ACC112 (cell line): Measurements from ENCODE around the gene VPS54.

ENCODE experiments used
- H2AFZ ChIP-seq: fragments of 200-600 bp; sonication (generic); one replicate; pipeline ENCODE4 v1.6.0; 2017; ENCODE audit warnings: antibody characterized with exemption, low read length; ENCODE audit not compliant: unreplicated experiment
- H3K27ac ChIP-seq: fragments of 200-600 bp; sonication (generic); 2 replicates; pipeline ENCODE4 v1.5.1; 2014; ENCODE audit warnings: low read depth, mild to moderate bottlenecking, antibody characterized with exemption, low read length, moderate library complexity
- H3K27me3 ChIP-seq: fragments of 200-600 bp; sonication (generic); 2 replicates; pipeline ENCODE4 v1.6.1; 2014; ENCODE audit warnings: mild to moderate bottlenecking, antibody characterized with exemption, low read length, moderate library complexity, mixed read lengths; ENCODE audit not compliant: insufficient read depth
- H3K36me3 ChIP-seq: fragments of 200-600 bp; sonication (generic); 2 replicates; pipeline ENCODE4 v1.6.1; 2016; ENCODE audit warnings: mild to moderate bottlenecking, antibody characterized with exemption, low read length, moderate library complexity, mixed read lengths; ENCODE audit not compliant: insufficient read depth
- H3K4me1 ChIP-seq: fragments of 200-600 bp; sonication (generic); one replicate; pipeline ENCODE4 v1.6.1; 2016; ENCODE audit warnings: low read length, mixed read lengths; ENCODE audit not compliant: insufficient read depth, unreplicated experiment, control insufficient read depth
- H3K4me3 ChIP-seq: fragments of 200-600 bp; sonication (generic); 2 replicates; pipeline ENCODE4 v1.5.1; 2014; ENCODE audit warnings: mild to moderate bottlenecking, low read depth, low read length
- H3K79me2 ChIP-seq: fragments of 200-600 bp; sonication (generic); one replicate; pipeline ENCODE4 v1.6.0; 2016; ENCODE audit warnings: low read length; ENCODE audit not compliant: control insufficient read depth, unreplicated experiment, insufficient read depth

VPS54 gene

DNA sequence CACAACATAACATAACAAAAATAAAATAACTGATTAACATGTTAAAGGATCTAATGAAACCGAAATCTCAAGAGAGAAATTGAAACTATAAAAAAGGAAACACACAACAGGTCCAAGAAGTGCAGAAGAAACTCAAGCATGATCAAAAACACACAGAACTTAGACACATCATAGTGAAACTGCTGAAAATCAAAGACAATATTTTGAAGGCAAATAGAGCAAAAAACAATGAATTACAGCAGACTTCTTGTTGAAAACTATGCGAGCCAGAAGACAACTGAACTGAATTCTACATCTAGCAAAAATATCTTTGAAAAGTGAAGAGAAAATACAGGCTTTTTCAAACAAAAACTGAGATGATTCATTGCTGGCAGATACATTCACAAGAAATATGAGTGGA lies 116.2 kb downstream of the VPS54 start:
- no peaks in the 10 kb centered on the region for H3K4me1 ChIP-seq
- H3K27ac ChIP-seq, result no peak overlapping the region
- no peaks in the 10 kb centered on the region for H3K27me3 ChIP-seq
- no peak overlapping the region for H3K4me3 ChIP-seq
- no peak overlapping the region for H2AFZ ChIP-seq
- H3K79me2 ChIP-seq, result no peaks in the 10 kb centered on the region
- peaks cover 63% of the 10 kb centered on the region for H3K36me3 ChIP-seq

- Histone ChIP-seq H3K27ac (no peak overlapping the region), H3K27me3 (no peaks in the 10 kb centered on the region), H3K4me1 (no peaks in the 10 kb centered on the region), H3K79me2 (no peaks in the 10 kb centered on the region), H2AFZ (no peak overlapping the region), H3K36me3 (peaks cover 69% of the 10 kb centered on the region), H3K4me3 (no peak overlapping the region)
Observed at GRCh38 chr2:63902149-63902548, 117.1 kb downstream of the VPS54 start.

- Histone ChIP-seq H3K4me3 (no peak overlapping the region), H3K27me3 (no peaks in the 10 kb centered on the region), H3K4me1 (no peaks in the 10 kb centered on the region), H3K27ac (no peak overlapping the region), H3K36me3 (peaks cover 59% of the 10 kb centered on the region), H3K79me2 (no peaks in the 10 kb centered on the region), H2AFZ (no peak overlapping the region)
Observed at GRCh38 chr2:63899639-63900038, 119.6 kb downstream of the VPS54 start.

DNA sequence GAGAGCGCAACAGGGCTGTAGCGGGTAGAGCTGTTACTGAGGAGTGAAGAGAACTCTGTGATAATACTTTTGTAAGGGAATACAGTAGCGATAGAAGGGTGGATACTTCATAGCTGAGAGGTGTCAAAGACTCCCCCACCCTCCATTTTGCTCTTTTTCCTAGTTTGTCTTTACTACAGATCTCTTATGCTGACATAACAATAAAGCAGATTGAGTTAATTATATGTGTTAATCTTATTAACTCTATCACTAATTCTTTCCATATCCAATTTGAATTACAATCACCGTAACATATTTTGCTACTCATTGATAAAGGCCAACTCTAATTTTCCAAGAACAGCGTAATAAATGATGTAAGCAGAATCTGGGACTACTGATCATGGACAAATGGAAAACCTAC lies 120.4 kb downstream of the VPS54 start:
- no peak overlapping the region for H3K4me3 ChIP-seq
- H2AFZ ChIP-seq, result no peak overlapping the region
- no peak overlapping the region for H3K27ac ChIP-seq
- H3K79me2 ChIP-seq, result no peaks in the 10 kb centered on the region
- no peaks in the 10 kb centered on the region for H3K27me3 ChIP-seq
- H3K36me3 ChIP-seq, result peaks cover 61% of the 10 kb centered on the region
- no peaks in the 10 kb centered on the region for H3K4me1 ChIP-seq

GRCh38 chr2:63894167-63894566 lies 125.1 kb downstream of the VPS54 start:
- Histone ChIP-seq H3K4me3 (no peak overlapping the region), H3K4me1 (no peaks in the 10 kb centered on the region), H3K27ac (no peak overlapping the region), H3K27me3 (no peaks in the 10 kb centered on the region), H2AFZ (no peak overlapping the region), H3K79me2 (no peaks in the 10 kb centered on the region), H3K36me3 (peaks cover 60% of the 10 kb centered on the region)

- Histone ChIP-seq H3K27ac (no peak overlapping the region), H3K27me3 (no peaks in the 10 kb centered on the region), H3K36me3 (peaks cover 59% of the 10 kb centered on the region), H3K4me3 (no peak overlapping the region), H2AFZ (no peak overlapping the region), H3K79me2 (no peaks in the 10 kb centered on the region), H3K4me1 (no peaks in the 10 kb centered on the region)
Observed at GRCh38 chr2:63893163-63893562, 126.1 kb downstream of the VPS54 start.

GRCh38 chr2:63891488-63892030 lies 127.7 kb downstream of the VPS54 start:
- Histone ChIP-seq H3K4me3 (no peak overlapping the region), H3K36me3 (peaks cover 59% of the 10 kb centered on the region), H3K27ac (no peak overlapping the region), H2AFZ (no peak overlapping the region), H3K4me1 (no peaks in the 10 kb centered on the region), H3K27me3 (no peaks in the 10 kb centered on the region), H3K79me2 (no peaks in the 10 kb centered on the region)

DNA sequence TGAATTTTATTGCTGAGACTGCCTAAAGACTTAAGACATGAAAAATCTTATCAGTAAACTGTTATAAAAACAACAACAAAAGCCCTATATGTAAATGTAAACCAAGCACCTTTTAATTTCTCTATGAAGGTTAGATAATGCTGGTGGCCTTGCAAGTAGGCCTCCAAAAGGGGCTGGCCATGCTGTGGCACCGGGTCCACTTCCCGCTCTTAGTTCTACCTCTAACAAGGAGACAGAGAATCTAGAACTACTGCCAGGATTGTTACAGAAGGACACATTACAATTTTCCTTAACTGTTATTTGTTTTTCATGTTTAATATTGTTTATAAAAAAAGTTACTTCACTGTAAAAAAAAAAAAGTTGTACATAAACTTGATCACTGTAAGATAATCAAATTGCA lies 128.6 kb downstream of the VPS54 start:
- no peak overlapping the region for H3K27ac ChIP-seq
- H3K36me3 ChIP-seq, result peaks cover 60% of the 10 kb centered on the region
- H3K4me3 ChIP-seq, result no peak overlapping the region

GRCh38 chr2:63888490-63889402 lies 130.5 kb downstream of the VPS54 start:
- Histone ChIP-seq H3K27me3 (no peaks in the 10 kb centered on the region), H3K4me3 (no peak overlapping the region), H3K79me2 (no peaks in the 10 kb centered on the region), H3K36me3 (peaks cover 66% of the 10 kb centered on the region), H2AFZ (no peak overlapping the region), H3K4me1 (no peaks in the 10 kb centered on the region), H3K27ac (no peak overlapping the region)

More for the DNA sequence above, 128.6 kb downstream of the VPS54 start:
- Histone ChIP-seq H3K79me2 (no peaks in the 10 kb centered on the region), H3K4me1 (no peaks in the 10 kb centered on the region), H3K27me3 (no peaks in the 10 kb centered on the region), H2AFZ (no peak overlapping the region)

GRCh38 chr2:63888053-63888452 lies 131.2 kb downstream of the VPS54 start:
- H2AFZ ChIP-seq, result no peak overlapping the region
- H3K4me1 ChIP-seq, result no peaks in the 10 kb centered on the region
- H3K4me3 ChIP-seq, result no peak overlapping the region
- peaks cover under 1% of the 10 kb centered on the region for H3K79me2 ChIP-seq
- peaks cover 66% of the 10 kb centered on the region for H3K36me3 ChIP-seq
- no peaks in the 10 kb centered on the region for H3K27me3 ChIP-seq
- no peak overlapping the region for H3K27ac ChIP-seq

GRCh38 chr2:63886445-63886844 lies 132.8 kb downstream of the VPS54 start:
- Histone ChIP-seq H3K27me3 (no peaks in the 10 kb centered on the region), H3K79me2 (peaks cover 3% of the 10 kb centered on the region), H3K27ac (no peak overlapping the region), H3K4me1 (no peaks in the 10 kb centered on the region), H2AFZ (no peak overlapping the region), H3K4me3 (no peak overlapping the region), H3K36me3 (peaks cover 65% of the 10 kb centered on the region)
